Epithelial cell of proximal tubule (primary cell): ENCODE data around the gene CRACDL. TPM values are rescaled to one million over a fixed set of nuclear protein-coding genes. Genes with fewer than 3 reads are reported as not detected.

Experiments
- DNase-seq: peaks from one replicate; pipeline ENCODE4 v3.0.0-alpha.2; 2011; ENCODE audit warnings: low read depth
- H3K4me3 ChIP-seq: 2 replicates; pipeline ENCODE4 v1.5.1; 2011; ENCODE audit warnings: low read depth, mild to moderate bottlenecking, low read length
- CTCF ChIP-seq: conservative IDR thresholded peaks from 2 replicates; pipeline ENCODE4 v1.5.1; 2012; ENCODE audit warnings: low read depth, mild to moderate bottlenecking, low read length
- total RNA-seq: library from RNA; depleted of rRNA; stranded (reverse); fragments of >200 nt; gene quantifications from 2 replicates; pipeline ENCODE4 v1.2.3, GENCODE V29; 2015

CRACDL gene
- total RNA-seq, 1 donor from 2014 or later, result 1.0 TPM

- DNase-seq, result no peak
- TF ChIP-seq CTCF, result no peak
Measured at GRCh38 chr2:98907966-98908905, 27.8 kb downstream of the CRACDL start.

GRCh38 chr2:98907385-98907784 is 28.6 kb downstream of the CRACDL start:
- DNase-seq, result no peak
- H3K4me3 ChIP-seq, result no peak overlapping the region
- no peak for TF ChIP-seq CTCF

More at GRCh38 chr2:98907966-98908905, 27.8 kb downstream of the CRACDL start:
- no peak overlapping the region for H3K4me3 ChIP-seq

- no peak for TF ChIP-seq CTCF
- no peak overlapping the region for H3K4me3 ChIP-seq
- DNase-seq, result no peak
Measured at GRCh38 chr2:98903767-98904485, 32.1 kb downstream of the CRACDL start.

GRCh38 chr2:98903064-98903355 is 33.0 kb downstream of the CRACDL start:
- no peak for TF ChIP-seq CTCF
- H3K4me3 ChIP-seq, result no peak overlapping the region
- no peak for DNase-seq

- DNase-seq, result no peak
- TF ChIP-seq CTCF, result no peak
- H3K4me3 ChIP-seq, result no peak overlapping the region
Measured at GRCh38 chr2:98902209-98903063, 33.6 kb downstream of the CRACDL start.

GRCh38 chr2:98901702-98902101 is 34.3 kb downstream of the CRACDL start:
- no peak for DNase-seq
- TF ChIP-seq CTCF, result no peak
- H3K4me3 ChIP-seq, result no peak overlapping the region
